H1 (cell line): Measurements from ENCODE around the gene UBTD1. TPM values are rescaled to one million over a fixed set of nuclear protein-coding genes. Genes with fewer than 3 reads are reported as not detected.

Source experiments
- CTCF ChIA-PET: fragments of 300-600 bp; sonication (Branson Sonifier 250); formaldehyde crosslinking; loops from one replicate; lab custom pipeline; 2021; ENCODE audit not compliant: partially characterized antibody; lab: Charles Lee
- POLR2A ChIA-PET: fragments of 300-600 bp; sonication (Branson Sonifier 250); formaldehyde crosslinking; loops from one replicate; lab custom pipeline; 2021; ENCODE audit warnings: inconsistent platforms; ENCODE audit not compliant: partially characterized antibody; lab: Charles Lee
- DNase-seq, 2 experiments: peaks; one replicate each; pipeline versions ENCODE4 v3.0.0 to v3.0.0-alpha.2; 2010 to 2022; ENCODE audit warnings: low spot score in 2 of 2, low read depth in 1 of 2, mixed read lengths in 1 of 2
- FAIRE-seq: peaks from 2 replicates; lab custom pipeline; 2011; peaks lifted over from hg19 to GRCh38; lab: Jason Lieb, UNC
- H2AFZ ChIP-seq: 2 replicates; pipeline ENCODE4 v1.8.1; 2012; ENCODE audit warnings: low read length, inconsistent platforms
- H2AK5ac ChIP-seq: 2 replicates; pipeline ENCODE4 v1.6.1; 2013; ENCODE audit warnings: low read depth, low read length
- H2BK120ac ChIP-seq: replicated peaks from 2 replicates; pipeline ENCODE3; 2013; ENCODE audit warnings: low read depth, low read length, inconsistent platforms
- H2BK12ac ChIP-seq: 2 replicates; pipeline ENCODE4 v1.6.1; 2013; ENCODE audit warnings: low read depth, low read length
- H2BK15ac ChIP-seq: 2 replicates; pipeline ENCODE4 v1.6.1; 2013; ENCODE audit warnings: low read length
- H2BK20ac ChIP-seq: 2 replicates; pipeline ENCODE4 v1.6.1; 2013; ENCODE audit warnings: low read length
- H2BK5ac ChIP-seq: 2 replicates; pipeline ENCODE4 v1.6.1; 2013; ENCODE audit warnings: low read depth, low read length
- H3K14ac ChIP-seq: 2 replicates; pipeline ENCODE4 v1.6.1; 2013; ENCODE audit warnings: inconsistent platforms; ENCODE audit not compliant: insufficient read length
- H3K18ac ChIP-seq: 2 replicates; pipeline ENCODE4 v1.6.1; 2013; ENCODE audit warnings: low read length; ENCODE audit errors: extremely low read depth
- H3K23ac ChIP-seq: 2 replicates; pipeline ENCODE4 v1.6.1; 2013; ENCODE audit warnings: inconsistent platforms; ENCODE audit not compliant: insufficient read length
- H3K23me2 ChIP-seq: 2 replicates; pipeline ENCODE4 v1.6.1; 2013; ENCODE audit warnings: low read depth, low read length
- H3K27ac ChIP-seq: 2 replicates; pipeline ENCODE4 v1.6.1; 2011; ENCODE audit warnings: low read depth, low read length, inconsistent platforms
- H3K27me3 ChIP-seq, 4 experiments: replicated peaks in 1 of 4; 1 replicate in 1 of 4; 2 replicates in 3 of 4; pipeline versions ENCODE4 v1.6.1 to v1.8.1; 2011 to 2013; ENCODE audit warnings: low read length in 3 of 4, mild to moderate bottlenecking in 3 of 4, inconsistent platforms in 2 of 4, mixed read lengths in 2 of 4, moderate library complexity in 1 of 4; ENCODE audit not compliant: control insufficient read depth in 3 of 4, insufficient read depth in 3 of 4; ENCODE audit errors: extremely low read depth in 1 of 4
- H3K36me3 ChIP-seq, 4 experiments: 2 replicates each; pipeline versions ENCODE4 v1.6.1 to v1.8.1; 2011 to 2013; ENCODE audit warnings: mild to moderate bottlenecking in 4 of 4, low read length in 3 of 4, moderate library complexity in 2 of 4, control low read depth in 1 of 4, inconsistent platforms in 1 of 4; ENCODE audit not compliant: insufficient read depth in 4 of 4, control insufficient read depth in 2 of 4
- H3K4ac ChIP-seq: replicated peaks from 2 replicates; pipeline ENCODE3; 2013; ENCODE audit warnings: low read length, low read depth, mixed read lengths, inconsistent platforms; ENCODE audit not compliant: insufficient read length
- H3K4me1 ChIP-seq, 4 experiments: replicated peaks in 1 of 4; 1 replicate in 1 of 4; 2 replicates in 3 of 4; pipeline versions ENCODE4 v1.6.1 to v1.8.1; 2011 to 2013; ENCODE audit warnings: low read length in 3 of 4, inconsistent platforms in 2 of 4, mixed read lengths in 1 of 4; ENCODE audit not compliant: insufficient read depth in 4 of 4, control insufficient read depth in 3 of 4
- H3K4me2 ChIP-seq, 2 experiments: 2 replicates each; pipeline versions ENCODE4 v1.6.1 to v1.8.1; 2011 to 2013; ENCODE audit warnings: low read depth in 2 of 2, low read length in 2 of 2, control low read depth in 1 of 2, inconsistent platforms in 1 of 2, mild to moderate bottlenecking in 1 of 2; ENCODE audit not compliant: insufficient read depth in 1 of 2
- H3K4me3 ChIP-seq, 4 experiments: fragments of 200-600, 300-600 bp in 1 of 4; sonication (generic), shearing (Covaris generic), sonication (Bioruptor Twin) in 1 of 4; 2 replicates each; pipeline versions ENCODE4 v1.5.1 to v1.8.1; 2011 to 2016; ENCODE audit warnings: low read length in 4 of 4, low read depth in 3 of 4, control low read depth in 2 of 4, inconsistent platforms in 2 of 4, mild to moderate bottlenecking in 2 of 4, mixed read lengths in 1 of 4, moderate library complexity in 1 of 4; ENCODE audit not compliant: insufficient read depth in 2 of 4; ENCODE audit errors: extremely low read depth in 1 of 4
- H3K56ac ChIP-seq: replicated peaks from 2 replicates; pipeline ENCODE3; 2013; ENCODE audit warnings: low read depth, mild to moderate bottlenecking, mixed read lengths, low read length, inconsistent platforms; ENCODE audit not compliant: insufficient read length
- H3K79me1 ChIP-seq: 2 replicates; pipeline ENCODE4 v1.6.1; 2013; ENCODE audit warnings: low read depth, low read length, control low read depth
- H3K79me2 ChIP-seq, 2 experiments: 2 replicates each; pipeline versions ENCODE4 v1.6.1 to v1.8.1; 2012 to 2013; ENCODE audit warnings: low read length in 2 of 2, mild to moderate bottlenecking in 2 of 2, inconsistent platforms in 1 of 2; ENCODE audit not compliant: insufficient read depth in 2 of 2, control insufficient read depth in 1 of 2
- H3K9ac ChIP-seq, 4 experiments: replicated peaks in 1 of 4; 1 replicate in 1 of 4; 2 replicates in 3 of 4; pipeline versions ENCODE4 v1.6.1 to v1.8.1; 2011 to 2013; ENCODE audit warnings: low read depth in 3 of 4, low read length in 3 of 4, control low read depth in 2 of 4, mild to moderate bottlenecking in 2 of 4, moderate library complexity in 2 of 4, inconsistent platforms in 1 of 4; ENCODE audit errors: extremely low read depth in 1 of 4
- H3K9me3 ChIP-seq, 2 experiments: 2 replicates each; pipeline versions ENCODE4 v1.6.1 to v1.8.1; 2012 to 2013; ENCODE audit warnings: mild to moderate bottlenecking in 2 of 2, moderate library complexity in 2 of 2, control low read depth in 1 of 2, inconsistent platforms in 1 of 2, low read depth in 1 of 2, low read length in 1 of 2, mixed read lengths in 1 of 2; ENCODE audit not compliant: insufficient read depth in 2 of 2
- H4K20me1 ChIP-seq, 2 experiments: replicated peaks in 1 of 2; 2 replicates each; pipeline versions ENCODE3 to v1.8.1; 2011 to 2013; ENCODE audit warnings: inconsistent platforms in 2 of 2, low read length in 2 of 2, mild to moderate bottlenecking in 1 of 2; ENCODE audit not compliant: insufficient read depth in 2 of 2, control insufficient read depth in 1 of 2
- H4K5ac ChIP-seq: 2 replicates; pipeline ENCODE4 v1.6.1; 2013; ENCODE audit warnings: low read length, low read depth, mixed read lengths, inconsistent platforms; ENCODE audit not compliant: insufficient read length
- H4K8ac ChIP-seq: 2 replicates; pipeline ENCODE4 v1.8.0; 2013; ENCODE audit warnings: mild to moderate bottlenecking, moderate library complexity, low read length, inconsistent platforms; ENCODE audit not compliant: insufficient read depth; ENCODE audit errors: extremely low read depth
- H4K91ac ChIP-seq: replicated peaks from 2 replicates; pipeline ENCODE3; 2013; ENCODE audit warnings: low read length, mixed read lengths, inconsistent platforms; ENCODE audit not compliant: insufficient read length
- BACH1 ChIP-seq: IDR thresholded peaks from 2 replicates; pipeline ENCODE4 v1.6.1; 2012; ENCODE audit warnings: low read length, improper control_type of control experiment
- WGBS, 2 experiments: shearing (Covaris generic) in 1 of 2; methylation state at CpG; one replicate each; pipeline versions ENCODE4 v1.1.6 to v1.1.7; 2013 to 2015; ENCODE audit warnings: low lambda C conversion rate in 2 of 2, mixed read lengths in 2 of 2, inconsistent platforms in 1 of 2, low coverage in 1 of 2, missing lambda C conversion rate in 1 of 2; ENCODE audit not compliant: insufficient replicate concordance in 2 of 2, insufficient coverage in 1 of 2, insufficient read length in 1 of 2; ENCODE audit errors: extremely low coverage in 1 of 2, missing lambda C conversion rate in 1 of 2; 5-methylcytosine and 5-hydroxymethylcytosine counted together
- polyA plus RNA-seq, 7 experiments: library from polyadenylated mRNA; depleted of rRNA in 3 of 7; stranded (reverse) in 5 of 7; unstranded in 2 of 7; fragments of >200 nt in 5 of 7; fragments of 200-250 nt in 2 of 7; gene quantifications; 1 replicate in 5 of 7; 2 replicates in 1 of 7; 4 replicates in 1 of 7; pipeline versions ENCODE4 v1.2.1 to v1.2.3, GENCODE V29; 2011 to 2013; ENCODE audit warnings: missing spikeins in 2 of 7, mixed read lengths in 2 of 7
- total RNA-seq: library from RNA; stranded (reverse); fragmentation: NEBNext Ultra II Directional; extraction: Animal tissue kit (Norgen Biotek cat#: 25700); gene quantifications from 2 replicates; pipeline ENCODE4 v1.2.1, GENCODE V29; 2021

The UBTD1 gene
- total and polyA plus RNA-seq, 2 of the 8 experiments (the other 6 are each of a cell fraction or from before 2014, with no cell fraction given) = 22.3 to 36.2 TPM

- no peak overlapping the region for H2BK120ac ChIP-seq
- no peak for TF ChIP-seq BACH1
- CTCF ChIA-PET = interaction anchor here (0.6 to 19.6 kb wide), 4 partner anchors 10 to 267 kb away, joined by 3 to 283 read pairs (median 8); no protein-coding TSS in a partner anchor
Observed at GRCh38 chr10:97525683-97526110, 27.0 kb downstream of the UBTD1 start.

More at GRCh38 chr10:97525683-97526110, 27.0 kb downstream of the UBTD1 start:
- H2BK12ac ChIP-seq = no peak overlapping the region
- no peak overlapping the region for H2AFZ ChIP-seq
- peaks cover 0 to 20% of the 10 kb centered on the region in 2 experiments; a peak in 2 of 4 replicates for H3K79me2 ChIP-seq
- H3K9ac ChIP-seq = no peak overlapping the region
- no peak overlapping the region for H4K5ac ChIP-seq
- no peak overlapping the region for H3K18ac ChIP-seq
- H3K4me2 ChIP-seq = no peak overlapping the region
- DNase-seq (no peak), FAIRE-seq (no peak)
- H3K4me3 ChIP-seq = no peak overlapping the region
- H2BK20ac ChIP-seq = no peak overlapping the region
- no peak overlapping the region for H3K27ac ChIP-seq
- POLR2A ChIA-PET = interaction anchor here (0.8 to 0.9 kb wide), 3 partner anchors 8 to 65 kb away, joined by 3 read pairs; no protein-coding TSS in a partner anchor
- H4K20me1 ChIP-seq = peaks cover 0 to 1% of the 10 kb centered on the region in 2 experiments
- no peak overlapping the region for H2AK5ac ChIP-seq
- H3K23me2 ChIP-seq = no peaks in the 10 kb centered on the region
- H4K8ac ChIP-seq = no peak overlapping the region
- H3K27me3 ChIP-seq = no peaks in the 10 kb centered on the region
- WGBS, 2 experiments = 94% methylated on average over 1 of the region's 1 CpG; no CpG with 5 or more reads in 1 of the 2 experiments
- peaks cover 4 to 9% (median 8%) of the 10 kb centered on the region in 4 experiments for H3K4me1 ChIP-seq
- peaks cover 12% of the 10 kb centered on the region for H3K79me1 ChIP-seq
- H3K36me3 ChIP-seq = no peaks in the 10 kb centered on the region
- no peak overlapping the region for H2BK5ac ChIP-seq
- no peak overlapping the region for H4K91ac ChIP-seq
- H3K4ac ChIP-seq = no peak overlapping the region
- H3K9me3 ChIP-seq = peaks cover 0 to 6% of the 10 kb centered on the region in 2 experiments; a peak in 1 of 4 replicates
- no peak overlapping the region for H3K14ac ChIP-seq
- no peak overlapping the region for H3K56ac ChIP-seq
- H2BK15ac ChIP-seq = no peak overlapping the region
- no peak overlapping the region for H3K23ac ChIP-seq
